Stimulated activated CD4-positive, alpha-beta T cell treated with anti-CD3 and anti-CD28 coated beads, Interleukin-2, amount 100 ng/mL, for 48 hours (primary cell): ENCODE data around the gene KCNS3.

Source experiments
- DNase-seq, 2 donors: peaks; one replicate each; pipeline ENCODE4 v3.0.0-alpha.2; 2020

The KCNS3 gene

GRCh38 chr2:17878281-17879136 lies at the start of gene KCNS3:
TSS of gene KCNS3 (plus strand) at chr2:17878667. CDS start at chr2:17931009, 52,342 bp downstream.
- peak in 1 of 2 donors; percentile 1 for DNase-seq

- DNase-seq = peak; percentile 35 to 58
Measured at GRCh38 chr2:17830053-17831034, 48.1 kb upstream of the KCNS3 start.

- no peak for DNase-seq
Measured at GRCh38 chr2:17835516-17835915, 43.0 kb upstream of the KCNS3 start.

- no peak for DNase-seq
Measured at GRCh38 chr2:17839959-17840358, 38.5 kb upstream of the KCNS3 start.

GRCh38 chr2:17843457-17843856 lies 35.0 kb upstream of the KCNS3 start:
- no peak for DNase-seq

GRCh38 chr2:17845806-17846205 lies 32.7 kb upstream of the KCNS3 start:
- DNase-seq = no peak

- no peak for DNase-seq
Measured at GRCh38 chr2:17846676-17847075, 31.8 kb upstream of the KCNS3 start.

- no peak for DNase-seq
Measured at GRCh38 chr2:17847236-17847635, 31.2 kb upstream of the KCNS3 start.

- no peak for DNase-seq
Measured at GRCh38 chr2:17849275-17849674, 29.2 kb upstream of the KCNS3 start.

- DNase-seq = no peak
Measured at GRCh38 chr2:17850151-17850550, 28.3 kb upstream of the KCNS3 start.

- peak; percentile 20 to 35 for DNase-seq
Measured at GRCh38 chr2:17851731-17852585, 26.5 kb upstream of the KCNS3 start.

GRCh38 chr2:17853799-17854198 lies 24.7 kb upstream of the KCNS3 start:
- DNase-seq = no peak

GRCh38 chr2:17857021-17857420 lies 21.4 kb upstream of the KCNS3 start:
- no peak for DNase-seq

GRCh38 chr2:17858064-17858463 lies 20.4 kb upstream of the KCNS3 start:
- no peak for DNase-seq

- DNase-seq = no peak
Measured at GRCh38 chr2:17863539-17863938, 14.9 kb upstream of the KCNS3 start.

- DNase-seq = no peak
Measured at GRCh38 chr2:17864676-17865075, 13.8 kb upstream of the KCNS3 start.

GRCh38 chr2:17867133-17867532 lies 11.3 kb upstream of the KCNS3 start:
- DNase-seq = no peak

- DNase-seq = no peak
Measured at GRCh38 chr2:17869128-17869527, 9.3 kb upstream of the KCNS3 start.

- no peak for DNase-seq
Measured at GRCh38 chr2:17871639-17872038, 6.8 kb upstream of the KCNS3 start.

- DNase-seq = no peak
Measured at GRCh38 chr2:17873021-17873420, 5.4 kb upstream of the KCNS3 start.

GRCh38 chr2:17876590-17876989 lies 1.9 kb upstream of the KCNS3 start:
- DNase-seq = no peak

GRCh38 chr2:17877811-17878280 lies 621 bp upstream of the KCNS3 start:
- DNase-seq = no peak
